NOMO-1 treated with dmso at 0.1 percent for 144 hours (cell line): ENCODE measurements around the gene AP3D1.
A peak's percentile ranks its signal among the peaks of the same experiment; 100 is the strongest.

ENCODE experiments used
- DNase-seq: peaks from one replicate; lab custom pipeline; 2025; ENCODE audit not compliant: unreplicated experiment; lab: John Stamatoyannopoulos, UW

The AP3D1 gene

GRCh38 chr19:2070436-2070827 is 80.9 kb downstream of the AP3D1 start:
- no peak for DNase-seq

GRCh38 chr19:2064788-2065524 is 86.4 kb downstream of the AP3D1 start:
- DNase-seq, result no peak

- no peak for DNase-seq
These were observed 87.0 kb downstream of the AP3D1 start for GRCh38 chr19:2064395-2064787.

- DNase-seq, result no peak
These were observed 87.5 kb downstream of the AP3D1 start for GRCh38 chr19:2063824-2064223.

GRCh38 chr19:2062770-2063169 is 88.6 kb downstream of the AP3D1 start:
- no peak for DNase-seq

- DNase-seq, result no peak
These were observed 89.0 kb downstream of the AP3D1 start for GRCh38 chr19:2062389-2062729.

- DNase-seq, result peak; percentile 97
These were observed 89.6 kb downstream of the AP3D1 start for GRCh38 chr19:2061495-2062388.

GRCh38 chr19:2060884-2061494 is 90.4 kb downstream of the AP3D1 start:
- DNase-seq, result no peak

GRCh38 chr19:2059422-2060201 is 91.8 kb downstream of the AP3D1 start:
- DNase-seq, result no peak

GRCh38 chr19:2058570-2059421 is 92.6 kb downstream of the AP3D1 start:
- DNase-seq, result no peak

- DNase-seq, result no peak
These were observed 93.6 kb downstream of the AP3D1 start for GRCh38 chr19:2057484-2058469.

- DNase-seq, result no peak
These were observed 94.6 kb downstream of the AP3D1 start for GRCh38 chr19:2056837-2057192.

GRCh38 chr19:2055931-2056836 is 95.2 kb downstream of the AP3D1 start:
- DNase-seq, result no peak

- no peak for DNase-seq
These were observed 96.6 kb downstream of the AP3D1 start for GRCh38 chr19:2054763-2055162.

GRCh38 chr19:2053601-2054389 is 97.6 kb downstream of the AP3D1 start:
- no peak for DNase-seq

- no peak for DNase-seq
These were observed 99.3 kb downstream of the AP3D1 start for GRCh38 chr19:2051773-2052704.
